PC-3 (cell line): ENCODE measurements around the gene S100A14.

Experiments used
- EZH2 ChIP-seq: fragments of 300-600 bp; sonication (generic); IDR thresholded peaks from one replicate; pipeline ENCODE4 v1.6.1; 2017; ENCODE audit warnings: antibody characterized with exemption, mild to moderate bottlenecking, low read length; ENCODE audit not compliant: unreplicated experiment
- EZH2phosphoT487 ChIP-seq: fragments of 300-600 bp; sonication (generic); IDR thresholded peaks from 2 replicates; pipeline ENCODE4 v1.6.1; 2018; ENCODE audit warnings: mild to moderate bottlenecking, antibody characterized with exemption, low read length, borderline replicate concordance
- TF ChIP-seq, protein P1 (sequence below): fragments of 300-600 bp; sonication (generic); conservative IDR thresholded peaks from 2 replicates; pipeline ENCODE4 v1.5.1; 2017; ENCODE audit warnings: antibody characterized with exemption, low read depth, mild to moderate bottlenecking, low read length

GRCh38 chr1:153643100-153643499 lies 27.0 kb upstream of the S100A14 start:
- TF ChIP-seq, protein P1, sequence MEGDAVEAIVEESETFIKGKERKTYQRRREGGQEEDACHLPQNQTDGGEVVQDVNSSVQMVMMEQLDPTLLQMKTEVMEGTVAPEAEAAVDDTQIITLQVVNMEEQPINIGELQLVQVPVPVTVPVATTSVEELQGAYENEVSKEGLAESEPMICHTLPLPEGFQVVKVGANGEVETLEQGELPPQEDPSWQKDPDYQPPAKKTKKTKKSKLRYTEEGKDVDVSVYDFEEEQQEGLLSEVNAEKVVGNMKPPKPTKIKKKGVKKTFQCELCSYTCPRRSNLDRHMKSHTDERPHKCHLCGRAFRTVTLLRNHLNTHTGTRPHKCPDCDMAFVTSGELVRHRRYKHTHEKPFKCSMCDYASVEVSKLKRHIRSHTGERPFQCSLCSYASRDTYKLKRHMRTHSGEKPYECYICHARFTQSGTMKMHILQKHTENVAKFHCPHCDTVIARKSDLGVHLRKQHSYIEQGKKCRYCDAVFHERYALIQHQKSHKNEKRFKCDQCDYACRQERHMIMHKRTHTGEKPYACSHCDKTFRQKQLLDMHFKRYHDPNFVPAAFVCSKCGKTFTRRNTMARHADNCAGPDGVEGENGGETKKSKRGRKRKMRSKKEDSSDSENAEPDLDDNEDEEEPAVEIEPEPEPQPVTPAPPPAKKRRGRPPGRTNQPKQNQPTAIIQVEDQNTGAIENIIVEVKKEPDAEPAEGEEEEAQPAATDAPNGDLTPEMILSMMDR, result no peak
- TF ChIP-seq EZH2phosphoT487 (no peak), EZH2 (no peak)
